ENCODE measurements around the gene ASF1A.

ASF1A gene

DNA sequence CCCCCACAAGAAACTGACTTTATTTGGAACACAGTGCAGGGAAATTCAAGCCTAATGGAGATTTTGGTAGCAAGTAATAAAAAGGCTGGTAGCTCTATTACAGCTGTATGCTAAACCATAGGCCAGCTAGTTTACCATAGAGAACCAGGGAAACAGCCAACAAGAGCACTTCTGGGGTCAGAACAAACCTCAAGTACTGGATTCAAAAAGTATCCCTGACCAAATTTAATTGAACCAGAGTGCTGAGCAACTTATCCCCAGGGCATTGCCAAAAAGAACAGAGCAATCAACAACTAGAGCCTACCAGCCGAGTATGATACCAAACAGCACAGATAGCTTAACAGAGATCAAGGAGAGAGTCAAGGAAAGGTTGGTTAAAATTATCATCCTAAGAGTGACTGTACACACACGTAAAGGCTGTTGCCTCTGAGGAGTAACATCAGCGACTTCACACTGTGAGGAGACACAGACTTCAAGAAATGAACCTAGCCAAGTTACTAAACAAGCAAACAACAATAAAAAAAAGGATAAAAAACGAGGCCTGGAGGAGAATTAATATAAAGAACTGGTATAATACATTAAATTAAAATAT lies 11.5 kb upstream of the ASF1A start:
- no peak for DNase-seq

DNA sequence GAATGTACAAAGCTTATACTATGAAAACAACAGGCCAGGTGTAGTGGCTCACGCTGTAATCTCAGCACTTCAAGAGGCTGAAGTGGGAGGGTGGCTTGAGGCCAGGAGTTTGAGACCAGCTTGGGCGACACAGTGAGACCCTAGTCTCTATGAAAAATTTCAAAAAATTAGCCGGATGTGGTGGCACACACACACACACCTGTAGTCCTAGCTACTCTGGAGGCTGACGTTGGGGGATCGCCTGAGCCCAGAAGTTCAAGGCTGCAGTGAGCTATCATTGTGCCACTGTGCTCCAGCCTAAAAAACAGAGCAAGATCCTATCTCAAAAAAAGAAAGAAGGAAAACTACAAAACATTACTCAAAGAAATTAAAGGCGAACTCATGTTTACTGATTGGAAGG lies 7.3 kb upstream of the ASF1A start:
- no peak for DNase-seq

DNA sequence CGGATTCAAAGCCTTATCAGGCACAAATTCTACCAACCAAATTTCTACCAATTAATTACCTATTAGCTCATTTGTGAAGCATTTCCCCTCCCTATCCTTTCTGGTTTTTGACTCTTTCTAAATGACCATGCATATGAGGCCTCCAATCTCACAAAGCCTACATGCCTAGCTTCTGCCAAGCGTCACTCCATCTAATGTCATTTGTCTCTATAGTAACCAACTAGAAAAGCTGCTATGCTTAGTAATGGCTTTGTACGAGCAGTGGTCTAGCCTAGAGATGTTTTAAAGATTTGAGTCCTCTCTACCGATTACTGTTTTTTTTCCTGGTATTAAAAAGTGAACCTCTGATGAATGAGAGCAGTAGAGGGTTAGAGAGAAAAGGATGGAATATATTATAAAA lies 4.8 kb upstream of the ASF1A start:
- DNase-seq = no peak

DNA sequence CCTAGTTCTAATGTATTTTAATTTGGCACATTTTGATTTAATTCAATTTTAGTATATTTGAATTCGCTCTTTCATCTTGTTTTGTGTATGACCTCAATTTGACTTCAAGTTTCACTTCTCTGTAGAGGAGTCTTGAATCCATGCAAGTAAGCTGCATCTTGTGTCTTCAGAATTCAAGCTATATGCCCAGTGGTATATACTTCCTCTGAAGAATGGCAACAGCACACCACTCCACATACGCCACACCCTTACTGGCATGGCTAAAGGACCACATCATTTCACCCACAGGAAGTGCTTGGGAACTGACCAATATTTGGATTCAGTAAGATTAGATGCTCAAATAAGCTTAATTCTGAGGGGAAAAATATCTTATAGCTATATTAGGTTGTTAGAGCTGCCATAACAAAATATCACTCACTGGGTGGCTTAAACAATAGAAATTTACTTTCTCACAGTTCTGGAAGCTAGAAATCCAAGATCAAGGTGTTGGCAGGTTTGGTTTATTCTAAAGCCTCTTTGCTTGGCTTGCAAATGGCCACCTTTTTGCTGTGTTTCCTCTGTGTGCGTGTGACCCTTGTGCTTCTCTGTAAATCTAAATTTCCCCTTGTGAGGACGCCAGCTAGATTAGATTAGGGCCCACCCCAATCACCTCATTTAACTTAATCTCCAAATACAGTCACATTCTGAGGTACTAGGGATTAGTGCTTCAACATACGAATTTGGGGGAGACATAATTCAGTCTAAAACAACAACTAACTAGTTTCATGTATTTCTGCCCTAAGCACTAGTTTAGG lies 2.8 kb upstream of the ASF1A start:
- no peak for DNase-seq

DNA sequence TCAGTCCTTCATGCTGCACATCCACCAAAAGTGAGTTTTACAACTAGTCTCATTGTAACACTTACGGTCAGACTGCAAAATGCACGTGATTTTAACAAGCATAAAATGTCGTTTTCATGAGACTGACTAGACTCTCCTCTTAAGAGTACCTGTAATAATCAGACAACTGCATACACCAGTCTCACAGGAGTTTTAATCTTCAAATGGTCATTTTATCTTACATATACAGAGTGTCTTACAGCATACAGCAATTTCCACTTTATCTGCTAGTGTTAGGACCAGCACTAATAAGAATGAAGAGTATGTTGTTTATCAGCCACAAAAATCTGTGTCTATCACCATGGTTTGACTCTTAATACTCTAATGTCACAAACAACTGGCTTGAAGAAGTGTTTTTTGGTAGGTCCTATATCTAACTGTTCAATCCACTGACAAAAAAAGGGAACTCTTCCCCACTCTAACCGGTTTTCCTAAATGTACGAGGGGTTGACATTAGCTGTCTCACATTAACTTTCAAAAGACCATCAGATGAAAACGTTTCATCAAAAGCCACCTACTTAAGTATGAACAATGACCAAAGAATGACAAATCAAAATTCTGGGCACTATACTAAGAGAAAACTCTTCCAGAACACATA lies 1.5 kb upstream of the ASF1A start:
- no peak for DNase-seq

DNA sequence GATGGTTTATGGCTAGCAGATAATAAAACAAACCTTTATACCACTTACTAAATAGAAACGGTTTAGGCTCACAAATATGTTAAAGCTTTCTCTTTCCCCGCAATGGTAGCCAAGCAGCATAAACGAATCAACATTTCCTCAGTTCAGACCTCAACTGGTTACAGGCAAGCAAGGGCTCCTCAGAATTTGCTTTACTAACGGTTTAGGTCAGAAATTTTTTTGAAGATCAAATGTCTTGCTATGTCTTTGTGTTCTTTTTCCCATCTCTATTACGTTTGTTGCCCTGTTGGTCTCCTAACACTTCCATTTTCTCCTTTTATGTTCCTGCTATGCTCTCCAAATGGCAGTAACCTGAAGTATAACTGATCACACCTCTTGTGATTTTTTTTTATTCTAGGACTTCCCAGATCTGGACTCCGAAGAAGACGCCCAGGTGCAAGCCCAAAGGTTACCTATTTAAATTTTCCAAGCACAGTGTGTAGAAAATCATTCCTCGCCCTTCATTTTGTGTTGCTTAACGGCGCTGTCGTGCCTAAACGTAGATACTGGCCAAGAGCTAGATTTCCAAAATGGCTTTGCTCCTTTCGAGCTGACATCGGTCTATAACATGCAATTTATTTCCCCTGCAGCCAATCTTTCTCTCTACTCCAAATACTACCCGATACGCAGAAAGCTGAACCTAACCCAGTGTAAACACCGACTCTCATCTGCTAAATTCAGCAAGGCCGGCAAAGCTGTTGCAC lies 717 bp upstream of the ASF1A start:
- peak; percentile 63 to 80 for DNase-seq

DNA sequence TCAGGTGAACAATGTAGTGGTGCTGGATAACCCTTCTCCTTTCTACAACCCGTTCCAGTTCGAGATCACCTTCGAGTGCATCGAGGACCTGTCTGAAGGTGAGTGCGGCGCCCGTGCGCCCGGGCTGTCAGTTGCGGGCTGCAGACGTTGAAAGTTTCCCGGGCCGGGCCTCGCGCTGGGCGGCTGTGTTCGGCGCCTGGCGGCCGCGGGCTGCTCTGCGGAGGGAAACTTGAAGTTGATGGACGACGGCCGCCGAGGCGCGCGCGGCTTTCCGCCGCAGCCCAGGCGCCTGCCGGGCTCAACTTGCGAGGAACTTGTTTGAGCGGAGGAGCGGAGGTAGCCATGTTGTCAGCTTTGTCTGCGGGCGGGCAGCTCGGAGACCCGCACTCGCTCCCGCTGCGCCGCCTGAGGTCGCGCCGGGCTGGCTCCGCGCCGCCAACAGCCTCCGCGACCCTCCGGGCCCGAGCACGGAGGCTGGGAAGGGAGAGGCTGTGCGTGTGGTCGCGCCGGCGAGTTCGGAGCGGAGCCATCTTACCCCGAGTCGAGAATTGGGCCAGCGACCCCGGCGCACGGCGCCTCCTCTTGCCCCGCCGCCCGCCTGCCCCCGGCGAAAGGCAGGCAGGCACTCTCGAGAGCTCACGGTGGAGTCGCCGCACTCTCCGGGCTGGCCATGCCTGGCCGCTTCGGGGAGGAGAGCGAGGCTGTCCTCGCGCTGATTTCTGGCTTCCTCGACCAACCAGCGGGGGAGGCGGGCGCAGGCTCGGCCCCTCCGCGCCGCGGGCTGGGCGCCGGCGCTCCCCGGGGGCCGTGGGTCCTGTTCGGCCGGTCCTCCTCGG lies 691 bp downstream of the ASF1A start:
- peak in 1 of 2 experiments; percentile 36 for DNase-seq

DNA sequence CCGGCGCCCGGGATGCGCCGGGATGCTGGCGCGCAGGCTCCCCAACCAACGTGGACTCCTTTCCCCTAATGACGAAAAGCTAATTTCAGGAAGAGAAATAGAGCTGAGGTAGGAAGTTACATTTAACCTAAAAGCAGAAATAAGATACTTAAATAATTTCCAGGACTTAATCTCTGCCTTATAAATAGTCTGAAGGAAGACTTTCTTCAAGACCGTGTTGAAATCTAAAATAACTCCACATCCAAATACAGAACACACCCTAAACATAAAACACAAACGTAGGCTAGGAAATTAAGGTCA lies 1.3 kb downstream of the ASF1A start:
- DNase-seq = no peak

DNA sequence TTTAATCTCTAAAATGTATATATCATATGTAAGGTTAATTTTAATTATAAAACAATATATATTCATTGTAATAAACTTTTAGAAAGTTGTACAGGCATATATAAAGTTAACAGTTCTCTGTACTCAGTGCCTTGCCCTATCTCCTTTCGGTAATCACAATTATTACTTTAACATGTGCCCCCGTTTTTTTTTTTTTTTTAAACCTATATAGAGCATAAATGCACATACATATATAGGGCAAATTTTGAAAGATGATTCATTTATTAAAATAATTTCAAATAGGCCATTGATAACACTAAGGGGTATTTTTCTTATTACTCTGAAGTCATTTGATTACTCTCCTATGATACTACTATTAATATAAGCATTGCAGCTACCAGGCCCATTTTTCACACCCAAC lies 1.9 kb downstream of the ASF1A start:
- no peak for DNase-seq

DNA sequence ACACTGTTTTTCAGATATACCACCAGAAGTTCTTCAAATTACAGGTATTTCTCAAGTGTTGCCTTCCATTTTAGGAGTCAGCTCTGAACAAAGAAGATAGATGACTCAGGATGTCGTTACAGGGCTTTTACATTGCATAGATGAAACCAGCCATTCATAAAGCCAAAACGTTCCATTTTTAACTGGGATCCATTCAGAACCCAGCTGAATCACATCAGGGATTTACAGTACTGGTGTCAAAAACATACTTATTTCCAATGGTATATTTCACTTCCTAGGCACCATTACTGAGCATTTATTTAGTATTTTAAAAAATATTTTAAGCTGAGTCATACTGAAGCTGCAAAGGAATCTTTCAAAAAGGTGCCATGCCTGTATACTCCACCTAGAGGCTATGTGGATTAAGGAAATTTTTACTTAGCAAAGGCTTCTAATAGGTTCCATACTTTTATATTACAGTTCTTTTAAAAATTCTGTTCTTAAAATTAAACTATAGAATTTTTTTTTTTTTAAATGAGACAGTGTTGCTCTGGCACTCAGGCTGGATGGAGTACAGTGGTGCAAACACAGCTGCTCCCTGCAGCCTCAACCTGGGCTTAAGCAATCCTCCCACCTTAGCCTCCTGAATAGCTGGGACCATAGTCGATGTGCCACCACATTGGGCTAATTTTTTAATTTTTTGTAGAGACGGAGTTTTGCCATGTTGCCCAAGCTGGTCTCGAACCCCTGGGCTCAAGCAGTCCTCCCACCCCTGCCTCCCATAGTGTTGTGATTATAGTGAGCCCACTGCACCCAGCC lies 2.6 kb downstream of the ASF1A start:
- peak in 1 of 2 experiments; percentile 28 for DNase-seq

DNA sequence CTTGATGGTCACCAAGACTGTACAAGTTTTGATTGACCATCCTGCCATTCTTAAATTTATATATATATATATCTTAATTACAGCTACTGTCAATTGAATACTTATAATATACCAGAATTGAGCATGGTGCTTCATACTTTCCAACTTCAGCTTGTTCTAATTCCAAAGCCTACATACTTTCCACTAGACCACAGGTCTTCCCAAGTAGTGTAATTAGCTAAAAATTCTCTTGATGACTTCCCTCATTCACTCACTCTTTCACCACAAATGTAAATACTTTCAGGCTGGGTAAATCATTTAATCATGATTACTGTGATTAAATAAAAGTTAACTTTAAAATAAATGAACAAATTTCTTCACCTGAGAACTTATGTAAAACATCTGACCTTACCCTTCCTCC lies 3.4 kb downstream of the ASF1A start:
- no peak for DNase-seq

DNA sequence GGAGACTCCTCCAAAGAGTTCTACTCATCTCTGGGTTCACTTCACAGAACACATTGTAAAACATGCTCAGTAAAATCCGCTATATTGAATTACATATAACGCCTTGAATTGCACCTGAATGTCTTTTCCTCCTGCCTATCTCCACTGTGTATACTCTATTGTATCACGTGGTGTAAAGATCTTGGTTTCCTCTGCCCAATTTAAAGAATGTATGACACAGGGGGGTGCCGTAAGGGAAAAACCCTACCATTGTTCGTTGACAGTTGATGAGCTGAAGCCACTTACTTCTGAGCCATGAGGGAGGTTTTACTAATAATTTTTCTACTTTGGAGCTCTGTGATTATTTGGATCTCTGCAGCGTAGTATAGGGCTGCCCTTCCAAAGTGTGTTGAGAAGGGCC lies 6.0 kb downstream of the ASF1A start:
- no peak for DNase-seq

DNA sequence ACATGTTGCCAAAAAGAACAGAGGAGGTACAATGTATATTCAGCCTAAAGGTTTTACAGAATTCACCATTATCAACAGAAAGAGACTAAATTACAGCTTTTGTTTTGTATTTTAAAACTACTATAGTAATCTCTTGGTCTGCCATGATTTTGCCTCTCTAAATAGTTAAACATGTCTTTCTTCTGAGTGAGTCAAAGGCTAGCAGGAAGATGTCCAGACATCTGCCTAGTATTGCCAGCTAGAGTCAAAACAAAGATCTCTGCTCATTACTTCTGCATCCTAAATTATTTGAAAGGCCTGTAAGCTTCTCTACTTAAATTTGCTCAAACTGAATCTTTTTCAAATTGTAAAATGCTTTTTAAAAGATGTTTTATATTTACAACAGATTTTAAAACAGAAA lies 8.8 kb downstream of the ASF1A start:
- no peak for DNase-seq

DNA sequence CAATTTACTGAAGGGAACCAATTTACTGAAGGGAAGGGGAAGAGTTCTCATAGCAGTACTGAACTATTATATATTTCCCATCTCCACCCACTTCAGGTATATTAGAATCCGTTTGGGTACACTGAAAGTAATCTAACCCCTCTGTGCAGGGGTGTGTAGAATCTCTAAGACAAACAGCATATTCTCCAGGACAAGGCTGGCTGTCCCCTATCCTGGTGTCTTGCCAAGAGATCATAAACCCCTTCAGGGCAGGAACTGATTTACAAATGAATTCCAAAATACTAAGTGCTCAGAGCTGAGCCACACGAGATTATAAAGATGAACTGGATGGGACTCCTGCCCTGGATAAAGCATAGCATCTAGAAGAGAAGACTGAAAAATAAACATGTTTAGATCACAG lies 9.2 kb downstream of the ASF1A start:
- no peak for DNase-seq

DNA sequence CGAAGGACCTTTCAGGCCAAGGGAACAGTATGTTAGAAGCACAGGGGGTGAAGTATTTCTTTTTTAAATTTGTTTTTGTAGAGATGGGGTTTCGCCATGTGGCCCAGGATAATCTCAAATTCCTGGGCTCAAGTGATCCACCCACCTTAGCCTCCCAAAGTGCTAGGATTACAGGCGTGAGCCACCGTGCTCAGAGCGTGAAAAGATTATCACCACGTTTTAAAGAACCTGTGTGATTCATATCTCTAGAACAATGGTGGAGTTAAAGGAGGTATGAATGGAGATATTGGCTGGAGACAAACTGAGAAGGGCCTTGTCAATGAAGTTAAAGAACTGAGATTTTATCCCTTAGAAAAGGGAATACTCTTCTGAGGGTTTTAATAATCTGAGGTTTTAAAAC lies 9.7 kb downstream of the ASF1A start:
- DNase-seq = no peak

DNA sequence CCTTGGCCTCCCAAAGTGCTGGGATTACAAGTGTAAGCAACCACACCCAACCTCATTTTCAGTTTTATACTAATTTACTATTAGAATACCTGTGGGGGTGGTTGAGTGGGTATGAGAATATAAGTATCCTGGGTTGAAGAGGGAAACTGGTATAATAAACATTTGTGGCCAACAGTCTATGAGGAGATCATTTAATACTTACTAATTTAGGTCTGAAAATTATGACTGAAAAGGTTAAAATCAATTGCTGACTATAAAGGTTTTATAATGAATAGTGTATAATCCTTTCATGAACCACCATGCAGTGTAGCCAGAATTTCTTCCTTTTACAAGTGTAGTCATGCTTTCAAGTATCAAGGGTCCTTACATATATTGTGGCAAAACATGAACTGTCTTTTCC lies 11.1 kb downstream of the ASF1A start:
- no peak for DNase-seq

DNA sequence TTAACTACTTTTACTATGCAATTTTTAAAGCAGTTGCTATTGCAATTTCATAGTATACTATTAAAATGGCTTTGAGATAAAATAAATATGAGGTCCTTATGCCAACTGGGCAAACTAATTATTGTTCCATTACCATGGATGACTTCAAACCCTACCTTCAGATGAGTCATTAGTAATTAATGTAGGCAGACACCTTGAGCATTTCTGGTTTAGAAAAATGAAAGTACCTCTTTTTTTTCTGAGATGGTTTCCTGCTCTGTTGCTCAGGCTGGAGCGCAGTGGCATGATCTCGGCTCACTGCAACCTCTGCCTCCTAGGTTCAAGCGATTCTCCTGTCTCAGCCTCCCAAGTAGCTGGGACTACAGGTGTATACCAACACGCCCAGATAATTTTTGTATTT lies 11.9 kb downstream of the ASF1A start:
- no peak for DNase-seq

DNA sequence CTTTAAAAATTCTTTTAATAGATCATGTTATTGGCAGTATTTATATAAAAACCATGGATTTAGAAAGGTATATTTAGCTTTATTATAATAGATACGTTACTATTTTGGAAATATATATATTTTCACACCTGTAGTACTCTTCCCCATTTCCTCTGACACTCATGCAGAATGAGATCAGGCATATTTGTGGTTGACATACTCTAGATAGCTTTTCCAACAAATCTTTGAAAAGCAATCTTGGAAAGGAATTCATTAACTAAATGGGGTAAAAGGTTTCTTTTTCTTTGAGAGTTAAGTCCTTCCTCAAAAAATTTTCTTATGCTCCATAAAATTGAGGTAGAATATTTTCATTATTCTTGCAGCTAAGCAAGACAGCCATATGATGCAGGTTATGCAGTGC lies 14.5 kb downstream of the ASF1A start:
- no peak for DNase-seq

DNA sequence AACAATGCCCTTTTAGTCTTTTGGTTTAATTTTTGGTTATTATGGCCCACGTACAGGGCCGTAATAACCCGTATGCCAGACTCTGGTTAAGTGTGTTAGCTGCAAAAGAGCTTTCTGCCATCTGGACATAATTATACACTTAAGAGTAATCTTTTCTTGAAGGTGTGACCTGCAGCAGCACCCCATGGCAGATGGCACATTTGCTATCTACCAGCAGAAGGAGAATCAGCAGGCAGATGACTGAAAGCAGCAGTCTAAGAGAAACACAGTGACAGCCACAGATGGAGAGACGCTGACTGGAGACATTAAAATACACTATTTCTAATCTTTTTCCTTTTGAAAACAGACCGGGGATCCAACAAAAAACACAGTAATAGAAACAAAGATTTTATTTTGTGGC lies 18.7 kb downstream of the ASF1A start:
- DNase-seq = peak in 1 of 2 experiments; percentile 34

DNA sequence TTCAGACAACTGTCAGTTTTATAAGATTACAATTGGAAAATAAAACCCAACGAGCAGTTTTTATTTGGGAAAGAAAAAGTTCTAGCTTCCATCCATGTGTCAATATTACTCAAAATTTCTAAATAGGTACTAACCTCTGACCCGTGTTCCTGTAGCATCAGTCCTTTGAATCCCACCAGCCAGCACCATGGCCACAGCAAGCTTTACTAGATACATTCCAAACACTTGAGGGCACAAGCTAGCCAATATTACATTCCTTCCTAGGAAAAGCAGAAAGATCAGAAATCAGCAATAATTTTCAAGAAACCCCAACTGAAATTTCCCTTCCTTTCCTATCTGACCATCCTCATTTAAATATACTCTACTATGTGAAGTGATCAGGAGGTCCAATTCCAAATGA lies 19.2 kb downstream of the ASF1A start:
- DNase-seq = no peak

DNA sequence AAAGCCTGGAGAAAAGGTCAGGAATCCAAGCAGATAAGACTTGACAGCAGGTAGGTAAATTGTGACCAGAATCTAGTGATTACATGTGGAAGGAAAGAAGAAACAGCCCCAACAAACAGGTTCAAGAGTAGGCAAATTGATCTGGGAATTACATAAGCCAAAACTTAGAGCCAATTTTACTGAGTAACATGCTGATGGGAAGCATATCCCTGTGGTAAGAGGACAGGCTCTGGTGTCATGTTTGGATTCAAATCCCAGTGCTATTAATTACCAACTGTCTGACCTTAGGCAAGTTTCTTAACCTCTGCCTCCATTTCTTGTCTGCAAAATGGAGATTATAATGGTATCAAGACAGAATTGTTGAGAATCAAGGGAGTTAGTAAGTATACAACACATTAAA lies 20.6 kb downstream of the ASF1A start:
- no peak for DNase-seq
